ENCODE results near the gene SLC22A6.
"Not testable (repeated sequence)": the region's sequence is repeated elsewhere in the genome, so short reads cannot be mapped to it uniquely, and the experiment has no call there.

GRCh38 chr11:62945538-62945937, 39.2 kb downstream of the SLC22A6 start:
- TF ChIP-seq POLR2AphosphoS5 (IDR thresholded peaks at IDR 0.05; ENCODE audit: borderline replicate concordance, low read depth, low read length); EZH2 (IDR thresholded peaks at IDR 0.05): not testable (repeated sequence)

Measured in SK-N-MC (cell line).